HEK293 (cell line): Measurements from ENCODE around the gene CTDNEP1.

Source experiments
- GFI1B ChIP-seq: fragments of 450-650 bp; formaldehyde crosslinking; IDR thresholded peaks from 2 replicates; pipeline ENCODE4 v1.5.1; 2016; ENCODE audit warnings: missing biosample characterization, missing genetic modification characterization
- HOXA7 ChIP-seq: sonication (generic); formaldehyde crosslinking; IDR thresholded peaks from 2 replicates; pipeline ENCODE4 v1.8.1; 2022; ENCODE audit warnings: missing genetic modification reagents, borderline replicate concordance
- KLF17 ChIP-seq: fragments of 450-650 bp; formaldehyde crosslinking; IDR thresholded peaks from 2 replicates; pipeline ENCODE4 v1.5.1; 2016; ENCODE audit warnings: missing biosample characterization, missing genetic modification characterization
- PRDM1 ChIP-seq: fragments of 450-650 bp; formaldehyde crosslinking; IDR thresholded peaks from 2 replicates; pipeline ENCODE4; 2016; ENCODE audit warnings: missing biosample characterization, missing genetic modification characterization
- PRDM6 ChIP-seq: fragments of 450-650 bp; formaldehyde crosslinking; IDR thresholded peaks from 2 replicates; pipeline ENCODE4 v1.5.1; 2017; ENCODE audit warnings: missing biosample characterization, missing genetic modification characterization
- ZBTB48 ChIP-seq: fragments of 450-650 bp; formaldehyde crosslinking; IDR thresholded peaks from 2 replicates; pipeline ENCODE4 v1.5.1; 2016; ENCODE audit warnings: missing biosample characterization, missing genetic modification characterization
- ZBTB49 ChIP-seq: fragments of 450-650 bp; formaldehyde crosslinking; IDR thresholded peaks from 2 replicates; pipeline ENCODE4 v1.5.1; 2016; ENCODE audit warnings: missing biosample characterization, missing genetic modification characterization, low read depth
- ZNF157 ChIP-seq: fragments of 450-650 bp; formaldehyde crosslinking; IDR thresholded peaks from 2 replicates; pipeline ENCODE4 v1.5.1; 2016; ENCODE audit warnings: missing biosample characterization, missing genetic modification characterization
- ZNF174 ChIP-seq: fragments of 450-650 bp; formaldehyde crosslinking; IDR thresholded peaks from 2 replicates; pipeline ENCODE4 v1.5.0; 2017; ENCODE audit warnings: missing biosample characterization, mild to moderate bottlenecking, missing genetic modification characterization
- ZNF202 ChIP-seq: fragments of 450-650 bp; formaldehyde crosslinking; IDR thresholded peaks from 2 replicates; pipeline ENCODE4 v1.5.1; 2016; ENCODE audit warnings: missing biosample characterization, missing genetic modification characterization, borderline replicate concordance
- ZNF214 ChIP-seq: fragments of 450-650 bp; formaldehyde crosslinking; IDR thresholded peaks from 2 replicates; pipeline ENCODE4 v1.5.1; 2017; ENCODE audit warnings: missing biosample characterization, mild to moderate bottlenecking, missing genetic modification characterization, borderline replicate concordance
- ZNF221 ChIP-seq: fragments of 450-650 bp; formaldehyde crosslinking; IDR thresholded peaks from 2 replicates; pipeline ENCODE4 v1.5.1; 2017; ENCODE audit warnings: missing biosample characterization, missing genetic modification characterization, borderline replicate concordance
- ZNF26 ChIP-seq: fragments of 450-650 bp; formaldehyde crosslinking; IDR thresholded peaks from 2 replicates; pipeline ENCODE4 v1.5.1; 2016; ENCODE audit warnings: missing biosample characterization, missing genetic modification characterization
- ZNF292 ChIP-seq: fragments of 450-650 bp; formaldehyde crosslinking; IDR thresholded peaks from 2 replicates; pipeline ENCODE4 v1.5.1; 2016; ENCODE audit warnings: low read depth, missing biosample characterization, missing genetic modification characterization, borderline replicate concordance
- ZNF362 ChIP-seq: fragments of 450-650 bp; formaldehyde crosslinking; IDR thresholded peaks from 2 replicates; pipeline ENCODE4 v1.5.1; 2016; ENCODE audit warnings: missing biosample characterization, missing genetic modification characterization
- ZNF416 ChIP-seq: fragments of 450-650 bp; formaldehyde crosslinking; IDR thresholded peaks from 2 replicates; pipeline ENCODE4 v1.5.1; 2016; ENCODE audit warnings: missing biosample characterization, missing genetic modification characterization
- ZNF423 ChIP-seq: fragments of 450-650 bp; formaldehyde crosslinking; IDR thresholded peaks from 2 replicates; pipeline ENCODE4 v1.5.1; 2016; ENCODE audit warnings: missing biosample characterization, missing genetic modification characterization
- ZNF426 ChIP-seq: fragments of 450-650 bp; formaldehyde crosslinking; IDR thresholded peaks from 2 replicates; pipeline ENCODE4 v1.5.1; 2017; ENCODE audit warnings: missing biosample characterization, missing genetic modification characterization, mild to moderate bottlenecking, inconsistent platforms, moderate library complexity
- ZNF433 ChIP-seq: fragments of 450-650 bp; formaldehyde crosslinking; IDR thresholded peaks from 2 replicates; pipeline ENCODE4 v1.5.1; 2016; ENCODE audit warnings: missing biosample characterization, missing genetic modification characterization, low read depth
- ZNF501 ChIP-seq: fragments of 450-650 bp; formaldehyde crosslinking; IDR thresholded peaks from 2 replicates; pipeline ENCODE4 v1.5.1; 2016; ENCODE audit warnings: missing biosample characterization, missing genetic modification characterization
- ZNF518A ChIP-seq: fragments of 450-650 bp; formaldehyde crosslinking; conservative IDR thresholded peaks from 2 replicates; pipeline ENCODE4 v1.5.1; 2016; ENCODE audit warnings: low read depth, missing biosample characterization, missing genetic modification characterization
- ZNF560 ChIP-seq: fragments of 450-650 bp; formaldehyde crosslinking; IDR thresholded peaks from 2 replicates; pipeline ENCODE4 v1.5.1; 2017; ENCODE audit warnings: missing biosample characterization, missing genetic modification characterization, borderline replicate concordance
- ZNF621 ChIP-seq: fragments of 450-650 bp; formaldehyde crosslinking; IDR thresholded peaks from 2 replicates; pipeline ENCODE4 v1.5.1; 2017; ENCODE audit warnings: missing biosample characterization, missing genetic modification characterization
- ZNF677 ChIP-seq: fragments of 450-650 bp; IDR thresholded peaks from 2 replicates; pipeline ENCODE4 v1.5.0; 2018; ENCODE audit warnings: missing biosample characterization, mild to moderate bottlenecking, missing genetic modification characterization, moderate library complexity
- ZNF785 ChIP-seq: fragments of 450-650 bp; formaldehyde crosslinking; IDR thresholded peaks from 2 replicates; pipeline ENCODE4 v1.5.1; 2016; ENCODE audit warnings: missing biosample characterization, missing genetic modification characterization
- ZSCAN23 ChIP-seq: fragments of 450-650 bp; formaldehyde crosslinking; IDR thresholded peaks from 2 replicates; pipeline ENCODE4 v1.5.1; 2016; ENCODE audit warnings: missing biosample characterization, missing genetic modification characterization
- ZSCAN30 ChIP-seq: fragments of 450-650 bp; IDR thresholded peaks from 2 replicates; pipeline ENCODE4 v1.5.1; 2018; ENCODE audit warnings: missing biosample characterization, mild to moderate bottlenecking, missing genetic modification characterization, moderate library complexity

Gene CTDNEP1

GRCh38 chr17:7242717-7243452, 8.6 kb downstream of the CTDNEP1 start (continued):
- TF ChIP-seq PRDM6 (tag by site-specific recombination): no peak
- no peak for TF ChIP-seq ZNF560 (tag by site-specific recombination)
- no peak for TF ChIP-seq HOXA7 (CRISPR knock-in tag)
- TF ChIP-seq ZNF785 (tag by site-specific recombination): 0 out of 2 replicates have a peak, but pooled peaks have one; percentile 48
- TF ChIP-seq ZBTB48 (tag by site-specific recombination): peak; percentile 74
- no peak for TF ChIP-seq ZNF433 (tag by site-specific recombination)
- TF ChIP-seq GFI1B (tag by site-specific recombination): no peak
- TF ChIP-seq ZNF26 (tag by site-specific recombination): no peak
- TF ChIP-seq ZNF157: no peak
- TF ChIP-seq ZNF221 (tag by site-specific recombination): no peak
- TF ChIP-seq ZNF416 (tag by site-specific recombination): no peak
- no peak for TF ChIP-seq ZNF621 (tag by site-specific recombination)
- TF ChIP-seq ZNF426: no peak
- no peak for TF ChIP-seq ZNF214 (tag by site-specific recombination)
- TF ChIP-seq ZNF292: no peak
- TF ChIP-seq ZNF174 (tag by site-specific recombination): no peak
- peak; percentile 88 for TF ChIP-seq ZSCAN23 (tag by site-specific recombination)
- 0 out of 2 replicates have a peak, but pooled peaks have one; percentile 24 for TF ChIP-seq PRDM1 (tag by site-specific recombination)
- no peak; the same call in 1 of the 2 replicates for TF ChIP-seq ZNF518A (tag by site-specific recombination)
- peak; percentile 54 for TF ChIP-seq ZSCAN30 (tag by site-specific recombination)
- TF ChIP-seq ZNF362 (tag by site-specific recombination): no peak
- no peak for TF ChIP-seq ZBTB49 (tag by site-specific recombination)
- TF ChIP-seq ZNF677 (tag by site-specific recombination): no peak
- no peak for TF ChIP-seq ZNF202
- TF ChIP-seq KLF17 (tag by site-specific recombination): peak; percentile 99
- TF ChIP-seq ZNF501 (tag by site-specific recombination): peak; percentile 94
- peak; percentile 70; the same call in 1 of the 2 replicates for TF ChIP-seq ZNF423 (tag by site-specific recombination)
